HCT116 (cell line): ENCODE measurements around the gene HDGF. TPM values are rescaled to one million over a fixed set of nuclear protein-coding genes. Genes with fewer than 3 reads are reported as not detected.
A peak's percentile ranks its signal among the peaks of the same experiment; 100 is the strongest.

ENCODE experiments used
- ATAC-seq: fragments of 200-7000 bp; cut with Tn5 transposase; 2 replicates; pipeline ENCODE4 v1.9.1; 2020; ENCODE audit warnings: mild to moderate bottlenecking, moderate library complexity
- BruUV-seq: library from RNA; stranded (reverse); fragments of 400-500 nt; replicated peaks from 2 replicates; lab custom pipeline; 2021; lab: Mats Ljungman, UMichigan
- CTCF ChIA-PET: fragments of 300-600 bp; sonication (Branson Sonifier 250); formaldehyde crosslinking; loops from one replicate; lab custom pipeline; 2021; ENCODE audit warnings: antibody characterized with exemption; lab: Charles Lee
- POLR2A ChIA-PET: fragments of 300-600, 350-600 bp; sonication (Branson Sonifier 250); formaldehyde crosslinking; loops from one replicate; lab custom pipeline; 2021; ENCODE audit warnings: antibody characterized with exemption; lab: Charles Lee
- RAD21 ChIA-PET, 2 experiments: fragments of 300-600 bp; sonication (Branson Sonifier 250); formaldehyde crosslinking; loops; one replicate each; lab custom pipeline; 2023; ENCODE audit warnings: low total read pairs in 2 of 2; ENCODE audit not compliant: uncharacterized antibody in 2 of 2, unreplicated experiment in 2 of 2, low non-redundant PET in 1 of 2; lab: Charles Lee
- DNase-seq: peaks from one replicate; pipeline ENCODE4 v3.0.0-alpha.2; 2010; ENCODE audit warnings: low read depth, low spot score
- H2AFZ ChIP-seq: fragments of 200-600 bp; shearing (Covaris generic), sonication (generic); 2 replicates; pipeline ENCODE4 v1.6.1; 2017; ENCODE audit warnings: low read depth, mixed run types, mixed read lengths, antibody characterized with exemption, low read length; ENCODE audit not compliant: poor library complexity, severe bottlenecking
- H3K27ac ChIP-seq: 2 replicates; pipeline ENCODE4 v1.5.1; 2012; ENCODE audit warnings: low read depth, low read length
- H3K27me3 ChIP-seq: fragments of 200-600 bp; sonication (generic); 2 replicates; pipeline ENCODE4 v1.6.1; 2016; ENCODE audit warnings: mixed run types, low read length, mixed read lengths; ENCODE audit not compliant: insufficient read depth
- H3K36me3 ChIP-seq, 2 experiments: fragments of 200-500 bp in 1 of 2; fragments of 200-600 bp in 1 of 2; sonication (Bioruptor generic) in 1 of 2; sonication (generic) in 1 of 2; 2 replicates each; pipeline versions ENCODE4 v1.5.1 to v1.6.1; 2014 to 2016; ENCODE audit warnings: low read length in 2 of 2, inconsistent platforms in 1 of 2, mixed read lengths in 1 of 2, mixed run types in 1 of 2; ENCODE audit not compliant: insufficient read depth in 2 of 2, control insufficient read depth in 1 of 2
- H3K4me1 ChIP-seq, 2 experiments: fragments of 200-600 bp in 1 of 2; sonication (generic) in 1 of 2; 2 replicates each; pipeline versions ENCODE4 v1.5.1 to v1.6.1; 2012 to 2017; ENCODE audit warnings: low read length in 2 of 2, inconsistent platforms in 1 of 2, mild to moderate bottlenecking in 1 of 2, mixed read lengths in 1 of 2, mixed run types in 1 of 2, moderate library complexity in 1 of 2; ENCODE audit not compliant: insufficient read depth in 2 of 2, control insufficient read depth in 1 of 2
- H3K4me2 ChIP-seq: fragments of 200-600 bp; sonication (generic); 2 replicates; pipeline ENCODE4 v1.6.1; 2017; ENCODE audit warnings: mixed run types, low read length, mixed read lengths
- H3K4me3 ChIP-seq, 2 experiments: fragments of 200-600 bp in 1 of 2; sonication (generic) in 1 of 2; replicated peaks in 1 of 2; 2 replicates each; pipeline ENCODE4 v1.5.1; 2011 to 2016; ENCODE audit warnings: low read length in 2 of 2, control low read depth in 1 of 2, low read depth in 1 of 2, mild to moderate bottlenecking in 1 of 2, mixed read lengths in 1 of 2, mixed run types in 1 of 2
- H3K79me2 ChIP-seq: fragments of 200-600 bp; sonication (generic); 2 replicates; pipeline ENCODE4 v1.6.1; 2017; ENCODE audit warnings: mild to moderate bottlenecking, mixed run types, low read length, moderate library complexity, mixed read lengths; ENCODE audit not compliant: insufficient read depth
- H3K9ac ChIP-seq: fragments of 200-600 bp; sonication (generic); 2 replicates; pipeline ENCODE4 v1.6.1; 2016; ENCODE audit warnings: low read length, mixed read lengths
- H3K9me2 ChIP-seq: fragments of 200-600 bp; sonication (generic), shearing (Covaris generic); 2 replicates; pipeline ENCODE4 v1.6.1; 2017; ENCODE audit warnings: mixed run types, mild to moderate bottlenecking, moderate library complexity; ENCODE audit not compliant: insufficient read depth
- H3K9me3 ChIP-seq, 2 experiments: fragments of 200-500 bp in 1 of 2; fragments of 200-600 bp in 1 of 2; sonication (Bioruptor generic) in 1 of 2; sonication (generic) in 1 of 2; 2 replicates each; pipeline ENCODE4 v1.6.1; 2014 to 2017; ENCODE audit warnings: low read length in 2 of 2, mixed read lengths in 2 of 2, inconsistent platforms in 1 of 2, low read depth in 1 of 2, mild to moderate bottlenecking in 1 of 2, mixed run types in 1 of 2, moderate library complexity in 1 of 2; ENCODE audit not compliant: control insufficient read depth in 1 of 2, insufficient read depth in 1 of 2
- H4K20me1 ChIP-seq: fragments of 200-600 bp; sonication (generic), shearing (Covaris generic); 2 replicates; pipeline ENCODE4 v1.6.1; 2017; ENCODE audit warnings: mixed run types, mild to moderate bottlenecking, moderate library complexity; ENCODE audit not compliant: insufficient read depth
- CBX3 ChIP-seq: IDR thresholded peaks from 2 replicates; pipeline ENCODE4 v1.6.1; 2012; ENCODE audit warnings: low read depth
- CEBPB ChIP-seq: IDR thresholded peaks from 2 replicates; pipeline ENCODE4 v1.6.1; 2012; ENCODE audit warnings: low read depth
- EGR1 ChIP-seq: IDR thresholded peaks from 2 replicates; pipeline ENCODE4 v1.6.1; 2012; ENCODE audit warnings: low read depth
- ELF1 ChIP-seq: IDR thresholded peaks from 2 replicates; pipeline ENCODE4 v1.6.1; 2012; ENCODE audit warnings: low read depth, borderline replicate concordance
- EZH2 ChIP-seq: fragments of 200-600 bp; sonication (generic); IDR thresholded peaks from 2 replicates; pipeline ENCODE4 v1.6.1; 2017; ENCODE audit warnings: antibody characterized with exemption, mixed run types
- EZH2phosphoT487 ChIP-seq: fragments of 200-600 bp; IDR thresholded peaks from 2 replicates; pipeline ENCODE4 v1.6.1; 2018; ENCODE audit warnings: antibody characterized with exemption, borderline replicate concordance
- FOSL1 ChIP-seq: IDR thresholded peaks from 2 replicates; pipeline ENCODE4 v1.6.1; 2012; ENCODE audit warnings: low read depth
- JUND ChIP-seq: IDR thresholded peaks from 2 replicates; pipeline ENCODE4 v1.6.1; 2012
- RAD21 ChIP-seq: IDR thresholded peaks from 2 replicates; pipeline ENCODE4 v1.6.1; 2012; ENCODE audit warnings: low read depth, mild to moderate bottlenecking
- SIN3A ChIP-seq: IDR thresholded peaks from 2 replicates; pipeline ENCODE4 v1.6.1; 2012; ENCODE audit warnings: low read depth
- SP1 ChIP-seq: IDR thresholded peaks from 2 replicates; pipeline ENCODE4 v1.6.1; 2012; ENCODE audit warnings: low read depth
- SRF ChIP-seq: IDR thresholded peaks from 2 replicates; pipeline ENCODE4 v1.6.1; 2012; ENCODE audit warnings: low read depth
- TCF7L2 ChIP-seq: IDR thresholded peaks from 2 replicates; pipeline ENCODE4 v1.7.0; 2011; ENCODE audit warnings: borderline replicate concordance, inconsistent platforms; ENCODE audit not compliant: insufficient read depth, insufficient read length; ENCODE audit errors: extremely low read depth
- YY1 ChIP-seq: IDR thresholded peaks from 2 replicates; pipeline ENCODE4 v1.6.1; 2011; ENCODE audit warnings: low read length, low read depth, moderate library complexity, mild to moderate bottlenecking; ENCODE audit not compliant: insufficient replicate concordance; ENCODE audit errors: extremely low read depth
- ZFX ChIP-seq: fragments of 450-650 bp; IDR thresholded peaks from 2 replicates; pipeline ENCODE4 v1.6.1; 2017
- ZNF274 ChIP-seq: fragments of 200-500 bp; sonication (Bioruptor generic); IDR thresholded peaks from 2 replicates; pipeline ENCODE4 v1.6.1; 2014; ENCODE audit warnings: mild to moderate bottlenecking, low read depth, low read length, inconsistent platforms
- intact Hi-C: fragments of 100-400 bp; cut with micrococcal nuclease; formaldehyde crosslinking; loops from 2 replicates; pipeline ENCODE4 v1.10.0; 2022
- total RNA-seq: library from RNA; stranded (reverse); gene quantifications from one replicate; pipeline ENCODE4 v1.2.1, GENCODE V29; 2021; ENCODE audit not compliant: unreplicated experiment
- TF ChIP-seq, protein P1 (sequence below): IDR thresholded peaks from 2 replicates; pipeline ENCODE4 v1.6.1; 2012
- TF ChIP-seq, protein P2 (sequence below): IDR thresholded peaks from 2 replicates; pipeline ENCODE4 v1.6.1; 2011; ENCODE audit warnings: mild to moderate bottlenecking, low read length, moderate library complexity; ENCODE audit not compliant: insufficient replicate concordance; ENCODE audit errors: extremely low read depth
- TF ChIP-seq, protein P3 (sequence below), 3 experiments: fragments of 200-600 bp in 1 of 3; sonication (generic) in 1 of 3; IDR thresholded peaks in 2 of 3; conservative IDR thresholded peaks in 1 of 3; 2 replicates each; pipeline ENCODE4 v1.5.1; 2012 to 2017; ENCODE audit warnings: low read depth in 2 of 3, low read length in 2 of 3, antibody characterized with exemption in 1 of 3, borderline replicate concordance in 1 of 3, control low read depth in 1 of 3, mild to moderate bottlenecking in 1 of 3, mixed read lengths in 1 of 3, mixed run types in 1 of 3, moderate library complexity in 1 of 3; ENCODE audit not compliant: insufficient read depth in 1 of 3
- TF ChIP-seq, protein P4 (sequence below): IDR thresholded peaks from 2 replicates; pipeline ENCODE4 v1.6.1; 2012

Gene HDGF
- total RNA-seq, 1 experiment from 2014 or later: 304 TPM

DNA sequence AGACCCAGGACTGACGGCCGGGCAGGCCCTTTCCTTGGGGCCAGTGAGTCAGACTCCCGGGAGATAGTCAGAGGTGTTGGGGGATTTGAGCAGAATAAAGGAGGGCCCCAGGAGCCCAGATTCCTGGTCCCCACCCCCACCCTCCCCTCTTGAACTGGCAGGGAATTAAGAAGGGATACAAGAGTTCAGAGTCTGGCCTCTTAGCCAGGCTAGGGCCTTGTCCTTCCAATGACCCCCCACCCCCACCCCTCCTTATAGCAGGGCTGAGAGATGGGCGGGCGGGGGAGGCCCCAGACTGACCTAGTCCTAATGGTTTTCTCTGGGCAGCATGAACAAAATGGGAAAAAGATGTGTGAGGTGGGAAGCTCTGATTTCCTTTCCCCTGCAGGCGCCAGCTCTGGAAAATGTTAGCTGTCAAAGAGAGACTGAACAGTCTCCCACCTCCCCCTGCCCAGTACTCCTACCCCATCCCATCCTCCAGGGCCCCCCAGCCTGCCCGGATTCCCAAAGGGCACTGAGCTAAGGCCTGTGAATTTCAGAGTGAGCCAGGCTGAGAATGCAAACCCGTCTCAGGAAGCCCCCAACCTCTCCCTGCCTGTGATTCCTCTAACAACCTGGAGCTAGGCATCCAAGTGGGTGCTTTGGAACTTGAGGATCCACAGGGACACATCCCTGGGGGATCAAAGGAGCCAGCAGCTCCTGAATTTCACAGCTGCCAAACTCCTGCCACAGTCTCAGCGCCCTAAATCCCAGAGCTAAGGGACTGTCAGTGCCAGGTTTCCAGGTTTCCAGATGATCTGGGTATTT lies 40.3 kb downstream of the HDGF start:
- ChIA-PET CTCF (interaction anchor here (1.5 to 14.7 kb wide), 4 partner anchors 11 to 84 kb away, joined by 5 to 310 read pairs (median 32); partner anchors contain the start of genes ISG20L2 and METTL25B), RAD21 (interaction anchor here (1.3 to 3.8 kb wide), 2 partner anchors 15 to 22 kb away, joined by 4 to 11 read pairs (median 7); no protein-coding TSS in a partner anchor), POLR2A (interaction anchor here (0.9 to 3.6 kb wide), 6 partner anchors 11 to 50 kb away, joined by 3 to 22 read pairs (median 4); partner anchors contain the start of genes ISG20L2, METTL25B and MRPL24)
- no peaks in the 10 kb centered on the region for H3K9me2 ChIP-seq
- peaks cover 88 to 90% of the 10 kb centered on the region in 2 experiments for H3K4me1 ChIP-seq
- 0 out of 2 replicates have a peak overlapping the region, but pooled peaks have one; percentile 66 for H3K27ac ChIP-seq
- no peak for DNase-seq
- intact Hi-C loops: no loop called here
- BruUV-seq: no TSS peak
- no peaks in the 10 kb centered on the region for H3K27me3 ChIP-seq
- no peaks in the 10 kb centered on the region for H4K20me1 ChIP-seq
- no peak for ATAC-seq
- peak overlapping the region; percentile 85 for H3K4me2 ChIP-seq
- H3K9ac ChIP-seq: peak overlapping the region; percentile 37
- H3K4me3 ChIP-seq: no peak overlapping the region
- H3K9me3 ChIP-seq: no peaks in the 10 kb centered on the region
- TF ChIP-seq CEBPB: no peak
- TF ChIP-seq CBX3: no peak
- TF ChIP-seq, protein P1, sequence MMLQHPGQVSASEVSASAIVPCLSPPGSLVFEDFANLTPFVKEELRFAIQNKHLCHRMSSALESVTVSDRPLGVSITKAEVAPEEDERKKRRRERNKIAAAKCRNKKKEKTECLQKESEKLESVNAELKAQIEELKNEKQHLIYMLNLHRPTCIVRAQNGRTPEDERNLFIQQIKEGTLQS: no peak
- no peak for TF ChIP-seq YY1
- TF ChIP-seq ZNF274: no peak
- no peak for TF ChIP-seq EZH2
- TF ChIP-seq SIN3A: no peak
- no peak for TF ChIP-seq SRF
- no peak for TF ChIP-seq SP1
- no peak for TF ChIP-seq EZH2phosphoT487
- no peak for TF ChIP-seq JUND
- TF ChIP-seq RAD21: no peak
- no peak for TF ChIP-seq ELF1
- TF ChIP-seq, protein P2, sequence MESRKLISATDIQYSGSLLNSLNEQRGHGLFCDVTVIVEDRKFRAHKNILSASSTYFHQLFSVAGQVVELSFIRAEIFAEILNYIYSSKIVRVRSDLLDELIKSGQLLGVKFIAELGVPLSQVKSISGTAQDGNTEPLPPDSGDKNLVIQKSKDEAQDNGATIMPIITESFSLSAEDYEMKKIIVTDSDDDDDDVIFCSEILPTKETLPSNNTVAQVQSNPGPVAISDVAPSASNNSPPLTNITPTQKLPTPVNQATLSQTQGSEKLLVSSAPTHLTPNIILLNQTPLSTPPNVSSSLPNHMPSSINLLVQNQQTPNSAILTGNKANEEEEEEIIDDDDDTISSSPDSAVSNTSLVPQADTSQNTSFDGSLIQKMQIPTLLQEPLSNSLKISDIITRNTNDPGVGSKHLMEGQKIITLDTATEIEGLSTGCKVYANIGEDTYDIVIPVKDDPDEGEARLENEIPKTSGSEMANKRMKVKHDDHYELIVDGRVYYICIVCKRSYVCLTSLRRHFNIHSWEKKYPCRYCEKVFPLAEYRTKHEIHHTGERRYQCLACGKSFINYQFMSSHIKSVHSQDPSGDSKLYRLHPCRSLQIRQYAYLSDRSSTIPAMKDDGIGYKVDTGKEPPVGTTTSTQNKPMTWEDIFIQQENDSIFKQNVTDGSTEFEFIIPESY: no peak
- TF ChIP-seq, protein P3, sequence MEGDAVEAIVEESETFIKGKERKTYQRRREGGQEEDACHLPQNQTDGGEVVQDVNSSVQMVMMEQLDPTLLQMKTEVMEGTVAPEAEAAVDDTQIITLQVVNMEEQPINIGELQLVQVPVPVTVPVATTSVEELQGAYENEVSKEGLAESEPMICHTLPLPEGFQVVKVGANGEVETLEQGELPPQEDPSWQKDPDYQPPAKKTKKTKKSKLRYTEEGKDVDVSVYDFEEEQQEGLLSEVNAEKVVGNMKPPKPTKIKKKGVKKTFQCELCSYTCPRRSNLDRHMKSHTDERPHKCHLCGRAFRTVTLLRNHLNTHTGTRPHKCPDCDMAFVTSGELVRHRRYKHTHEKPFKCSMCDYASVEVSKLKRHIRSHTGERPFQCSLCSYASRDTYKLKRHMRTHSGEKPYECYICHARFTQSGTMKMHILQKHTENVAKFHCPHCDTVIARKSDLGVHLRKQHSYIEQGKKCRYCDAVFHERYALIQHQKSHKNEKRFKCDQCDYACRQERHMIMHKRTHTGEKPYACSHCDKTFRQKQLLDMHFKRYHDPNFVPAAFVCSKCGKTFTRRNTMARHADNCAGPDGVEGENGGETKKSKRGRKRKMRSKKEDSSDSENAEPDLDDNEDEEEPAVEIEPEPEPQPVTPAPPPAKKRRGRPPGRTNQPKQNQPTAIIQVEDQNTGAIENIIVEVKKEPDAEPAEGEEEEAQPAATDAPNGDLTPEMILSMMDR (IDR thresholded peaks at IDR 0.05 in 2 of 3, conservative IDR thresholded peaks at IDR 0.05 in 1 of 3; ENCODE audit: borderline replicate concordance in 1 of 3, insufficient read depth in 1 of 3, low read depth in 2 of 3, low read length in 2 of 3): no peak
- TF ChIP-seq ZFX: no peak
- no peak for TF ChIP-seq FOSL1
- TF ChIP-seq TCF7L2: no peak
- TF ChIP-seq, protein P4, sequence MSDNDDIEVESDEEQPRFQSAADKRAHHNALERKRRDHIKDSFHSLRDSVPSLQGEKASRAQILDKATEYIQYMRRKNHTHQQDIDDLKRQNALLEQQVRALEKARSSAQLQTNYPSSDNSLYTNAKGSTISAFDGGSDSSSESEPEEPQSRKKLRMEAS: no peak
- TF ChIP-seq EGR1: no peak
- TF ChIP-seq, all 23 proteins: peak for 0
- H2AFZ ChIP-seq: no peak overlapping the region
- H3K36me3 ChIP-seq: no peaks in the 10 kb centered on the region
- no peaks in the 10 kb centered on the region for H3K79me2 ChIP-seq
